Stimulated activated effector memory CD8-positive, alpha-beta T cell treated with anti-CD3 and anti-CD28 coated beads, Interleukin-12 subunit alpha, Interleukin-12 subunit beta, amount 100 ng/mL, for 72 hours (primary cell): ENCODE data around the gene CHCHD2.
"Not testable (repeated sequence)": the region's sequence is repeated elsewhere in the genome, so short reads cannot be mapped to it uniquely, and the experiment has no call there.

Experiments used
- ATAC-seq: fragments of 150-1000 bp; cut with Tn5 transposase; 2 replicates; pipeline ENCODE4 v1.10.0; 2021
- DNase-seq, 2 donors: peaks; one replicate each; pipeline ENCODE4 v3.0.0; 2021 to 2022; ENCODE audit warnings: low spot score in 2 of 2
- H3K27ac Mint-ChIP-seq: one replicate; pipeline ENCODE4 v1.8.0; 2022; ENCODE audit warnings: mild to moderate bottlenecking, mixed read lengths
- H3K36me3 Mint-ChIP-seq: one replicate; pipeline ENCODE4 v1.8.0; 2022; ENCODE audit warnings: mild to moderate bottlenecking, mixed read lengths
- H3K4me1 Mint-ChIP-seq: one replicate; pipeline ENCODE4 v1.8.0; 2022; ENCODE audit warnings: mixed read lengths
- H3K4me3 Mint-ChIP-seq: one replicate; pipeline ENCODE4 v1.8.0; 2022; ENCODE audit warnings: mild to moderate bottlenecking, mixed read lengths
- H3K9me3 Mint-ChIP-seq: one replicate; pipeline ENCODE4 v1.8.0; 2022; ENCODE audit warnings: mixed read lengths

CHCHD2 gene

GRCh38 chr7:56106108-56107073 is at the start of gene CHCHD2:
CHCHD2 (minus strand) TSS chr7:56106476; CDS start chr7:56106413, 63 bp downstream.
- H3K27ac Mint-ChIP-seq = peak within 1 kb of the TSS; percentile 100
- DNase-seq (peak; percentile 74 to 93), ATAC-seq (peak; percentile 99)
- peaks cover 54% of the 10 kb centered on the region for H3K36me3 Mint-ChIP-seq
- H3K4me1 Mint-ChIP-seq = peaks cover 21% of the 10 kb centered on the region
- H3K9me3 Mint-ChIP-seq = peaks cover 3% of the 10 kb centered on the region
- H3K4me3 Mint-ChIP-seq = peak within 1 kb of the TSS; percentile 98

GRCh38 chr7:56131062-56131461 is 24.8 kb upstream of the CHCHD2 start:
- not testable (repeated sequence) for H3K27ac Mint-ChIP-seq, H3K9me3 Mint-ChIP-seq, H3K36me3 Mint-ChIP-seq, ATAC-seq, H3K4me3 Mint-ChIP-seq, DNase-seq, H3K4me1 Mint-ChIP-seq

GRCh38 chr7:56127241-56127975 is 21.1 kb upstream of the CHCHD2 start:
- H3K4me3 Mint-ChIP-seq = no peak overlapping the region
- DNase-seq (no peak), ATAC-seq (no peak)
- H3K36me3 Mint-ChIP-seq = no peaks in the 10 kb centered on the region
- no peak overlapping the region for H3K27ac Mint-ChIP-seq
- no peaks in the 10 kb centered on the region for H3K9me3 Mint-ChIP-seq
- no peaks in the 10 kb centered on the region for H3K4me1 Mint-ChIP-seq

GRCh38 chr7:56125831-56126230 is 19.6 kb upstream of the CHCHD2 start:
- Mint-ChIP-seq H3K4me1 (no peaks in the 10 kb centered on the region), H3K36me3 (no peaks in the 10 kb centered on the region), H3K27ac (no peak overlapping the region), H3K9me3 (no peaks in the 10 kb centered on the region), H3K4me3 (no peak overlapping the region)
- DNase-seq (no peak), ATAC-seq (no peak)

GRCh38 chr7:56124981-56125380 is 18.7 kb upstream of the CHCHD2 start:
- no peaks in the 10 kb centered on the region for H3K9me3 Mint-ChIP-seq
- no peak overlapping the region for H3K27ac Mint-ChIP-seq
- DNase-seq (no peak), ATAC-seq (no peak)
- H3K36me3 Mint-ChIP-seq = no peaks in the 10 kb centered on the region
- H3K4me3 Mint-ChIP-seq = no peak overlapping the region
- H3K4me1 Mint-ChIP-seq = no peaks in the 10 kb centered on the region

GRCh38 chr7:56121440-56121839 is 15.2 kb upstream of the CHCHD2 start:
- Mint-ChIP-seq H3K36me3 (no peaks in the 10 kb centered on the region), H3K9me3 (no peaks in the 10 kb centered on the region), H3K27ac (no peak overlapping the region), H3K4me1 (no peaks in the 10 kb centered on the region), H3K4me3 (no peak overlapping the region)
- ATAC-seq (no peak), DNase-seq (no peak)

GRCh38 chr7:56115852-56116538 is 9.7 kb upstream of the CHCHD2 start, which contains the start of gene NUPR2:
NUPR2 (minus strand) TSS chr7:56116417; CDS start chr7:56116314, 103 bp downstream.
- DNase-seq (no peak), ATAC-seq (no peak)
- Mint-ChIP-seq H3K4me1 (no peaks in the 10 kb centered on the region), H3K36me3 (no peaks in the 10 kb centered on the region), H3K4me3 (no peak within 1 kb of the TSS), H3K9me3 (no peaks in the 10 kb centered on the region), H3K27ac (no peak within 1 kb of the TSS)

GRCh38 chr7:56112244-56112643 is 6.0 kb upstream of the CHCHD2 start:
- not testable (repeated sequence) for H3K9me3 Mint-ChIP-seq, DNase-seq, H3K4me3 Mint-ChIP-seq, ATAC-seq, H3K36me3 Mint-ChIP-seq, H3K4me1 Mint-ChIP-seq, H3K27ac Mint-ChIP-seq

GRCh38 chr7:56110611-56111010 is 4.3 kb upstream of the CHCHD2 start:
- ATAC-seq (peak; percentile 22), DNase-seq (no peak)
- Mint-ChIP-seq H3K27ac (no peak overlapping the region), H3K36me3 (peaks cover 12% of the 10 kb centered on the region), H3K4me3 (no peak overlapping the region), H3K4me1 (peaks cover 21% of the 10 kb centered on the region), H3K9me3 (peaks cover 3% of the 10 kb centered on the region)

GRCh38 chr7:56107954-56108258 is 1.6 kb upstream of the CHCHD2 start:
- DNase-seq (no peak), ATAC-seq (no peak)
- H3K4me1 Mint-ChIP-seq = peaks cover 21% of the 10 kb centered on the region
- peaks cover 39% of the 10 kb centered on the region for H3K36me3 Mint-ChIP-seq
- peaks cover 3% of the 10 kb centered on the region for H3K9me3 Mint-ChIP-seq
- peak overlapping the region; percentile 98 for H3K4me3 Mint-ChIP-seq
- no peak overlapping the region for H3K27ac Mint-ChIP-seq

GRCh38 chr7:56105508-56105907 is 768 bp downstream of the CHCHD2 start:
- Mint-ChIP-seq H3K36me3 (peaks cover 63% of the 10 kb centered on the region), H3K4me3 (peak overlapping the region; percentile 98), H3K9me3 (peaks cover 3% of the 10 kb centered on the region), H3K27ac (peak overlapping the region; percentile 100), H3K4me1 (peaks cover 21% of the 10 kb centered on the region)
- ATAC-seq = peak; percentile 33
- DNase-seq = no peak

- Mint-ChIP-seq H3K4me1 (peaks cover 21% of the 10 kb centered on the region), H3K4me3 (peak overlapping the region; percentile 98), H3K36me3 (peaks cover 77% of the 10 kb centered on the region)
- H3K9me3 Mint-ChIP-seq, DNase-seq, H3K27ac Mint-ChIP-seq, ATAC-seq: not testable (repeated sequence)
These were observed 2.1 kb downstream of the CHCHD2 start for GRCh38 chr7:56104138-56104537.

- Mint-ChIP-seq H3K36me3 (peaks cover 94% of the 10 kb centered on the region), H3K4me1 (no peaks in the 10 kb centered on the region), H3K4me3 (no peak overlapping the region), H3K27ac (no peak overlapping the region), H3K9me3 (no peaks in the 10 kb centered on the region)
- DNase-seq (no peak), ATAC-seq (no peak)
These were observed 6.6 kb downstream of the CHCHD2 start for GRCh38 chr7:56099653-56100052.

- not testable (repeated sequence) for DNase-seq, H3K4me3 Mint-ChIP-seq, H3K4me1 Mint-ChIP-seq, ATAC-seq, H3K27ac Mint-ChIP-seq, H3K9me3 Mint-ChIP-seq
- H3K36me3 Mint-ChIP-seq = peaks cover 81% of the 10 kb centered on the region
These were observed 7.9 kb downstream of the CHCHD2 start for GRCh38 chr7:56098187-56099008.
